ENCODE results near the gene ITGB1.
"Not testable (repeated sequence)": the region's sequence is repeated elsewhere in the genome, so short reads cannot be mapped to it uniquely, and the experiment has no call there.

The ITGB1 gene

DNA sequence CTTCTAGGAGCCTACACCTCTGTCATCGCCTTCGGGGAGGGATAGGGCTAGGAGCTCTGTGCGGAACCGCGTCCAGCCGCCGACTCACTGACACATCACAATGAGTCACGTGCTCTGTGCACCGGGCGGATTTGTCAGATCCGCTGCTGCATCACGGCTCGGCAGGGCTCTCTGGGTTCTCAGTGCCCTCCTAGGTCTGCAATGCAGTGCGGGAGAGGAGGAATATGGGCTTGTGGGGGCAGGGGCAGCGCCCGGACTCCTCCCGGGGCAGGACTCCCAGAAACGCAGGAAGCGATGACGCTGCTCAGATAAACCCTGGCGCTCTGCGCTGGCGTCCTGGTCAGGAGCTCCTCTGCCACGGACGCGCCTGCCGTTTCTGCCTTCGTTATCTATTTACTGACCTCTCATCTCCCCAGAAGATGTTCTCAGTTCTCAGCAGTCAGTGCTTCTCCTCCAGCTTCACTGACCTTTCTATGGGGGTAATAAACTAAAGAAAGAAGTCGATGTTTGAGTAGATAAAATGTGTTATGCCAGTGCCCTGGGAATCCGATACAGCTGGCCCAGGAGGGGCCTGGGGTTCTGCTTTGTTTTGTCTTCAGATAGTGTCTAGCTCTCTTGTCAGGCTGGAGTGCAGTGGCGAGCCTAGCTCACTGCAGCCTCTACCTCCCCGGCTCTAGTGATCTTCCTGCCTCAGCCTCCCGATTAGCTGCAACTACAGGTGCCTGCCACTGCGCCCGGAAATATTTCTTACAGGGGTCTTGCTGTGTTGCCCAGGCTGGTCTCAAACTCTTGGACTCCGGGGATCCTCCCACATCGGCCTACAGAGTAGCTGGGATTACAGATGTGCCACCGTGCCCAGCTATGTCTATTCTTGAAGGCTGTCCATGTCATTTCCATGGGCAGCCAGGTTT, 22.8 kb upstream of the ITGB1 start:
- DNase-seq (ENCODE audit: low read depth in 3 of 3) = peak; percentile 69 to 79 (median 73)

DNA sequence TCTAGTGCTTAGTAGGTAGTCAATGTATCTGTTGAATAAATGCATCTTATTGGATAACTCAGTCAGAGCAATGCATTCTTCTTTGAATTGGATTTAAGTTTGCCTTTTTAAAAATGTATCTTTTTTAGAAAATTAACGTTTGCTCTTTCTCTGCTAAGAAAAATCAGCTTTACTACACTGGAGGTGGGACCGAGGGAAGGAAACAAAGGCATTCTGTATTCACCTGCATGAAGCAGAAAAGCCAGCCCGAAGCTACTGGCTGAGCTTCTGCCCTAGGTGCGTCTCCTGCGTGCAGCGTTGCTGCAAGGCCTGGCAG, 22.2 kb upstream of the ITGB1 start:
- no peak for DNase-seq (ENCODE audit: low read depth in 3 of 3)

DNA sequence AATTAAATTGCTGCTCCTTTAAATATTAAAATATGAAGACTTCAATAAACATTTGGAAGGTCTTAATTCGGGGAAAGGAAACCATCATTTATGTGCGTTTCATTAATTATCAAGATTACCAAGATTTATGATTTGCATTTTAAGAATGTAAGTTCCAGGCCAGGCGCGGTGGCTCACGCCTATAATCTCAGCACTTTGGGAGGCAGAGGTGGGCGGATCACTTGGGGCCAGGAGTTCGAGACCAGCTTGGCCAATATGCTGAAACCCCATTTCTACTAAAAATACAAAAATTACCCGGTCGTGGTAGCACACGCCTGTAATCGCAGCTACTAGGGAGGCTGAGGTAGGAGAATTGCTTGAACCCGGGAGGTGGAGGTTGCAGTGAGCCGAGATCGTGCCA, 21.7 kb upstream of the ITGB1 start:
- not testable (repeated sequence) for DNase-seq (ENCODE audit: low read depth in 3 of 3)

DNA sequence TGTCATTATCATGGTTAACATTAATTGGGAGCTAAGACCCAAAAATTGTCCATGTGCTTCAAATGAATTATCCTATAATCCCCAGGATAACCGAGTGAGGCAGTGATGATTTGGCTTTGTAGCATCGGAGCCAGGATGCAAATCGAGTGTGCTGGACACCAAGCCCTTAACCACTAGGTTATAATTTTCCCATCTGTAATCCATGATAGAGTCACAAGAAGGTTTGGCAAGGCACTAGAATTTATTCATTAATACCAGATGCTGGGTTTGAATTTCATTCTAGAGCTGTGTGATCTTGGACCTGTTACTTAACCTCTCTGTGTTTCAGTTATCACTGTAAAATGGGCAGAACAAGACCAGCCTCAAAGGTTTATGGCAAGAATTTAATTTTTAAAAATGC, 21.0 kb upstream of the ITGB1 start:
- no peak for DNase-seq (ENCODE audit: low read depth in 3 of 3)

DNA sequence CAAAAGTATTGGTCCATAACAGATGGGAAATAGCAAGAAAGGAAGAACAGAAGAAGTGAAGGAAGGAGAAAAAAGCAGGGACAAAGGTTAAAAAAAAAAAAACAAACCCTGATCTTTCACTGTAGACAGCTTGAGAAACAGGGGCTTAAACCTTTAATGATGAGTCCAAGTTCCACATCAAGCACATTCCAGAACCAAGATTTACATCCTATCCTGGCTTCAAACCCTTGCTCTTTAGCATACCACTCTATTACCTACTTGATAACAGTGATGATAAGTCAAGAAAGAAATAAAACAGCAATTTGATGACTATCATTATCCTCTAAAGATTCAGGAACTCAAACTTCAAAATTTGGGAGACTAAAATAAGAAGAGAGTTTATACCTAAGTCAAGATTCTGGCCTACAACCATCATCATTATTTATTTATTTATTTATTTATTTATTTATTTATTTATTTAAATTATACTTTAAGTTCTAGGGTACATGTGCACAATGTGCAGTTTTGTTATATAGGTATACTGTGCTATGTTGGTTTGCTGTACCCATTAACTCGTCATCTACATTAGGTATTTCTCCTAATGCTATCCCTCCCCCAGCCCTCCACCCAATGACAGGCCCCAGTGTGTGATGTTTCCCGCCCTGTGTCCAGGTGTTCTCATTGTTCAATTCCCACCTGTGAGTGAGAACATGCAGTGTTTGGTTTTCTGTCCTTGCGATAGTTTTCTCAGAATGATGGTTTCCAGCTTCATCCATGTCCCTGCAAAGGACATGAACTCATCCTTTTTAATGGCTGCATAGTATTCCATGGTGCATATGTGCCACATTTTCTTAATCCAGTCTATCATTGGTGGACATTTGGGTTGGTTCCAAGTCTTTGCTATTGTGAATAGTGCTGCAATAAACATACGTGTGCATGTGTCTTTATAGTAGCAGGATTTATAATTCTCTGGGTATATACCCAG, 20.1 kb upstream of the ITGB1 start:
- not testable (repeated sequence) for DNase-seq (ENCODE audit: low read depth in 3 of 3)

DNA sequence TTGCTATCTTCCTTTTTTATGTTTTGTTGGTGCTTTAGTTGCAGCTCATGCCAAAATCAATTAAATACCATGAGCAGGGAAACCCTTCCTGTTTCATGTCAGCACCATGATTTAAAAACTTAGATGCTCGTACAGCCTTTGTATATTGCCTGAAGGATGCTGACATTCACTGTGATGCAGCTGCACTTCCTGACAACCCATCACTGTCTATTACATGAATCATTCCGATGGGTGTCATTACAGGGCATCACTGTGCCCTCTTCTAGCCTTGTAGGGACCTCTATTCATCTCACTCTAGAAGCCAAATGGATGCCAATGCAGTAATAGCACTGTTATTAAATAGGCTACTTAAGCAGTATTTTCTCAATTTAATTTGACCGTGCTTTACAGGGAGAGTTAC, 18.3 kb upstream of the ITGB1 start:
- DNase-seq (ENCODE audit: low read depth in 3 of 3) = no peak

DNA sequence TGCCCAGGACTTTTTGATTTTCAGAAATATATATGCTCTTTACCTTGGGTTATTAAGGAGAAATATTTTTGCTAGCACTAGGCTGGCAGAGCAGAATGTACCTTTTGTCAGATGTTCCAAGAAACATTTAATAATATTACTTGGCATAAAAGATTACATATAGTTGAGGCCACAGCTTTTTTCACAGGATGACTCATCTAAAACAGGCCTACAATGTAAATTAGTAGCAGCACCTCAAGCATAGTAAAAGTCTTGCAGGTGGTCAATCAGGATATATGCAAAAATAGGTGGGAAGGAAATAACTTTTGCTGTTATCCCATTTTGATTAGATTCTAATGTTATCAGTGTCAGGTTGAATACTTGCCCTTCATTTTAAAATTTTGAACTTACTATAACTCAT, 14.9 kb upstream of the ITGB1 start:
- DNase-seq (ENCODE audit: low read depth in 3 of 3) = no peak

DNA sequence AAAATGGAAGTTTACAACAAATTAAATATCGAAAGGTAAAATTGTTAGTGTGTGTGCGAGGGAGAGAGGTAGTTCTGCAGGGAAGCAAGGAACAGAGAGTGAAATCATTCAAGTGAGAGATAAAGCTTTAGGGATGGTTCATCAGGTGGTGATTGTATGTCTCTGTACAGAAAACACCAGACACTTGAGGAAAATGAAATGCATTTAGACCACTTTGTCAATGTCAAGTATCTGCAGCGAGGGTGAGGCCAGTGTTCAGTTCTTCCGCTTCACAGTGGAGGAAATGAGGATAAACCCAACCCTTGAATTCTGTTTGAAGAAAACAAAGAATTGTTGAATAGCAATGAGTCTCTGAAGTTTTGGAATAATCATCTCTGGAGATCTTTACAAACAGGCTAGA, 14.4 kb upstream of the ITGB1 start:
- DNase-seq (ENCODE audit: low read depth in 3 of 3) = no peak

DNA sequence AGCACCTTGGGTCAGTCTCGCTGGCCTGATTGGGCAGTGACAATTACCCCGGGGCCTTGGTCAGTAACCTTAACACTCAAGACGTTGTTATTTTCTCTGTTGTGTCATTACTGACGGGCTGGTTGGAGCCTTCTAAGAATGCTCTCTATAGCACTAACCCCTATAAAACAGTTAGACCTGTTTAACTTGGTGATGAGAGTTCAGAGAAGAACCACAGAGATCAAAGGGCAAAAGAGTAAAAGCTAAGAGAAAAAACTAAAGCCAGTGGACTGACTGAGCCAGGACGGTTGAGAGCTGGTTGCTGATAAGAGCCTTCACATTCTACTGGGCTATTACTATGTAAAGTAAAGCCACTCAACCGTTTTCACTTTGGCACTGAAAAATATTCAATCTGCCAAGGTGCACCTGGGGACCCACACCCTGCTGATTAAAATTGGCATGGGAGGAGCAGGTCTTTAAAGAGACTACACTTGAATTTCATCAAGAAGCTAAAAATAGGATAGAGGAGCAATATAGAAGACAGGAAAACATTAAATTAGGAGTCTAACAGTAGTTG, 13.6 kb upstream of the ITGB1 start:
- DNase-seq (ENCODE audit: low read depth in 3 of 3) = no peak

DNA sequence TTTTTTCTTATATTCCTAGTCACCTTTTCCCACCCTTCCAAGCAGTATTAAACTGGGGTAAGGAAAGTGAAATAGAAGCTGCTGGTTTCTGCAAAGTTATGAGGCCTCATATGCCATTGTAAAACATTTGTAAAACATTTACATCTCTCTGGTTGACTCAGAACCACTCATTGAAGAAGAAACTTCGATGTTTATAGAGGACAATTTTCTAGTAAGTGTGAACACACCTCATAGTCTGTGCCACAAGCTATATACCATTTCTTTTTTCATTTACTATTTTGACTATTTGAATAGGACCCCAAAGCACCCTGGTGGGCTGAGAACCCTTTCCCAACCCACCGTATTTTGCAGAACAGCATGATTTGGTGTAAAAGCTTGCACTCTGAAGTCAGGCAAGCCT, 12.9 kb upstream of the ITGB1 start:
- no peak for DNase-seq (ENCODE audit: low read depth in 3 of 3)

DNA sequence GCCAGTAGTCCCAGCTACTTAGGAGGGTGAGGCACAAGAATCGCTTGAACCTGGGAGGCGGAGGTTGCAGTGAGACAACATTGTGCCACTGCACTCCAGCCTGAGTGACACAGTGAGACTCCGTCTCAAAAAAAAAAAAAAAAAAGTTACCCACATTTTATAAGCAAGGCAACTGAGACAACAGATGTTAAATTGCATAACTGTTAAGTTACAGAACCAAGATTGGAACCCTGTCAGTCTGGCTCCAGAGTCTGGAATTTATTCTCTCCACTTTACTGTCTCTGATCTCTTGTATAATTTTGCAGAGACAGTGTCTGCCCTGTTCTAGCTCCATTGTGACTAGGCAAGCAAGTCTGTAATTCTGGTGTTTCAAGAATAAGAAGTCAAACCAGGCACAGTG, 6.2 kb upstream of the ITGB1 start:
- no peak for DNase-seq (ENCODE audit: low read depth in 3 of 3)

DNA sequence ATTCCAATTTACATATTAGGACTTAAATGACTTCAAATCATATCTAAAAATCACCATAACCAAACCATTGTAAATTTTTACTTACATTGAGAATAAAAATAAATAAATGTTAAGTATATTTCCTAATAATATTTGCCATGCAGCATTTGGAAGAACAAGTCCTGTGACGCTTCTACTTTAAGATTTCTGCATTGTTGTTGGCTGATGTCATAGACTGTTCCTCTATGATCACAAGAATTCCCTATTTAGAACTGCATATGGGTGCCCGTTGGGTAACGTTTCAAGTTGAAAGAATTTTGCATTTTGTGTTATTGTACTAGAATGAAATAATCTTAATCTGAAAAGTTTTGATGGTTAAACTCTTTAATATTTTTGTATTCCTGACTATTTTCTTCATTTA, 5.1 kb upstream of the ITGB1 start:
- no peak for DNase-seq (ENCODE audit: low read depth in 3 of 3)

DNA sequence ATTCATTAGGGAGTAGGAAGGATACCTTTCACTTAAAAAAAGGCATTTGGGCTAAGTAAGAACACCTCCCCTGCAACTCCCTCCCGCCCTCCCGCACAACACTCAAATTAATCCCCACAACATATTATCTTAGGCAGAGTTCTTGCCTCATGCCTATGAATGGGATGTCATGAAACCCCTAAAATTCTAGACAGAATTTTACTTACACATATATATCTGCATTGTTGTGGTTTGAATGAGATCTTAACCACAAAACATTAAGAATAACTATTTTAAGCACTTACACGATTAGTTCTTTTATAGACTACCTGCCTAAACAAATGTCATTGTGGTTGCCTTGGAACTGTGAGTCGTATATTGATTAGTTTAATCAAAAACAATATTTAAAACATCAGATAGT, 4.5 kb upstream of the ITGB1 start:
- no peak for DNase-seq (ENCODE audit: low read depth in 3 of 3)

DNA sequence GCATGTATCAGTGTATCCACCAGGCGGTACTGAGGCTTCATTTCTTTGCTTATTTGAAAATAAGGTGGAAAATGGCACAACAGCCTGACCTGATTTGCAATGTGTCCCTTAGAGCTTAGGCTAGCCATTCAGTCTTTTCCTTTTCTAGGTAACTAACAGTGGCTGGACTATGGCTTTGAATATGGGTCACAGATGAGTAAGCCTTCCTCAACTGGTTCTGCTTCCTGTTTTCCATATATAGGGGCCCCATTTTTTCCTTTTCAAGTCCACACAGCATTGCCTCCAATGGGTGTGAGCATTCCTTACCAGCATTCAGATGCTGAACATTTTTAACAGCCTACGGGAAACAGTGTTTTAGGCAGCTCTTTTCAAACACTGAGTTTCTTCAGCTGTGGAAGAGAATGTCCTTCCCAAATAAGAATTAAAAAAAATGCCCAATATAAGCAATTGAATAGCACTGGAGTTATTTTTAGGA, 3.9 kb upstream of the ITGB1 start:
- no peak for DNase-seq (ENCODE audit: low read depth in 3 of 3)

DNA sequence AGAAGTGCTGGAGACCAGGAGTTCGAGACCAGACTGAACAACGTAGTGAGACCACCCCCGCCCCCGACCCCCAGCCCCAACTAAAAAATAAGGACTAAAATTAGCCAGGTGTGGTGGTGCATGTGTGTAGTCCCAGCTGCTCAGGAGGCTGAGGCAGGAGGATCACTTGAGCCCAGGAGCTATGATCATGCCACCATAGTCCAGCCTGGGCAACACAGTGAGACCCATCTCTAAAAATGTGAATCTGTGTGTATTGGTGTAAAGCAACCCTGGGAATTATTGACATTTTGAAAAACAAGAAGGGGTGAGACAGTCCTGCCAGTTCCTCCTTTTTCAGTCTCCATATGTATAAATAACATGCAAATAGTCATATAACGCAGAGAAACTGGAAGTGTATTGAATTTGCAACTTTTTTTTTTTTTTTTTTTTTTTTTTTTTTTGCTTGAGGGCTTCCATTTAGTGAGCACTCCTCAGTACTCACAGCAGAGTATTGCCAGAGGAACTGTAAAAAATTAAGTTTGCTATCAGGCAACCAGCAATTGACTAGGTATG, 3.4 kb upstream of the ITGB1 start:
- no peak for DNase-seq (ENCODE audit: low read depth in 3 of 3)

DNA sequence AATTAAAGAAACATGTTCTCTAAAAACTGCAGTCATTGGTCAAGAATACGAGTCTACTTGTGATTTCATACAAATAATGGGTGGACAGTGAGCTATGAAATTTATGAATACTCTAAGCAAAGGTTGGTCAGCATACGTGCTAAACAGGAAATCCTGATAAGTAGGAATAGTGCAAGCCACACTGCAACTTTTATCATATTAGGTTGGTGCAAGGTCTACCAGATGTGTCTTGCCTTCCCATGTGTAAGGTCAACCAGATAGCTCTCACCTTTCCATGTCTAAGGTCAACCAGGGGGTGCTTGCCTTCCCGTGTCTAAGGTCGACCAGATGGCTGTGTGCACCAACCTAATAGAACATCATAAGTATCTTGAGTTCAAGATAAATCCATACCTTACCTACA, 2.0 kb upstream of the ITGB1 start:
- DNase-seq (ENCODE audit: low read depth in 3 of 3) = no peak

DNA sequence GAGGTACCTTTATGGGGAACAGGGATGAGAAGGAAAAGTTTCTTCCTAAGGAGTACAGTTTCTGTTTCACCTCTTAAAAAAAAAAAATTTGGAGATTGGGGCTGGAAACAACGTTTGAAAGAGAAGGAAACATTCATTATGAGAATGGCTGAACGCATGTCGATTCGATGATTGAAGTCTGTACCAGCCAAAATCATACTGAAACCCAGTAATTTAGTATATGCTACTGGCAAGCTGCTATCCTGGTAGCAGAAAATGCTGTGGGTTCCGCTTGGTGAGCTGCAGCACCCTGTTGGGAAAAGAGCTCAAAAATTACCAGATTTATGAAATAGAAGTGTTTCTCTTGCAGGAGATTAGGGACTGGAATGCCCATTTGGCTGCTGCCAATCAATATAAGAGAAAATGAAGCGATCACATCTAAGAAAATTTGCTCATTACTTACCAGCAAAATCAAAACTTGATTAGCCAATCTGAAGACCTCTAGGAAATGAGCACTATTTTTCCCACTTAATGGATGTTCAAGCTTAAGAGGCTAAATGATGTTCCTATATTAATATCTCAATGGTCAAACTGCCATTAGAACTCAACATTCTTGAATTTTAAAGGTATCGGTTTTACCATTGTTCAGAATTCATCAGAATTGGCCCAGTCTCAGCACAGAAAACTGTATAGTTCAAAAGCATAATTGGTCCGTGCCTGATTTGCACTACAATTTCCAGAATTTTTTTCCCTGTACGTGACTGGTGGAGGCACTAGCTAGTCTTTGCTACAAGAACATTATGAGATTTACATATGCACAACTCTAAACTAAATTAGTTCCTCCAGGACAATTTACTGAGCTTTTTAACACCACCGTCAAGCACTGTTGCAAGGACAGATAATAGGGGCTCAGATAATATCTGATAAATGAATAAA, 1.2 kb upstream of the ITGB1 start:
- DNase-seq (ENCODE audit: low read depth in 3 of 3) = peak in 1 of 3 donors; percentile 11

DNA sequence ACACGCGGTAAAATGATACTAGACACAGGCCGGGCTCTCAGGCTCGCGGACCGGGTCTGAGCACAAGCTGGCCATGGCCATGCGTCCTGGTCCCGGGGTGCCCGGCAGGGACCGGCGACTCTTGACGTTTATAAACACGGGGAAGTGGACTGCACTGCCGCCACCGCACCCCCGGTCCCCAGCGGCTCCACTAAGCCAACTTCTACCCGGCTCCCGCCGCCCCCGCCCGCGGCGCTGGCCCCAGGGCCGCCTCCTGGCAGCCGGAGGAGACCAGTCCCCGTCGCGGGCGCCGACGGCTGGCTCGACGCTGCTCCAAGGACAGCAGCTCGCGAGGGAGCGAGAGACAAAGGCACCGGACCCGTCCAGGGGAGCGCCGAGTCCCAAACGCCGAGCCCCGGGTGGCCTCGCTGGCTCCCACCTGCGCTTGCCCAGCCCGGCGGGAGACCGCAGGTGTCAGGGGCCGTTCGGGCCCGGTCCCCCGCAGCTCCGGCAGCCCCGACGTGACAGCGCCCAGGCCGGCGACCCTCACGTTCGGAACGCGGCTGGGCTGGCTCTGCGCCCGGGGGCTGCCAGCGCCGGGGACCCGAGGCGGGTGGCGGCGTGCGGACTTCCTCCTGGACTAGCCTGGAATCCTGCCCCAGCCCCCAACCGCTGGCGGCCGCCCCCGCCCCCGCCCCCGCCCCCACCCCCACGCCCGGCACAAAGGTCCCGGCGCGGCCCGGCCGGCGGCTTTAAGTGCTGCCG, 517 bp downstream of the ITGB1 start:
- DNase-seq (ENCODE audit: low read depth in 3 of 3) = peak in 2 of 3 donors; percentile 7 to 42

DNA sequence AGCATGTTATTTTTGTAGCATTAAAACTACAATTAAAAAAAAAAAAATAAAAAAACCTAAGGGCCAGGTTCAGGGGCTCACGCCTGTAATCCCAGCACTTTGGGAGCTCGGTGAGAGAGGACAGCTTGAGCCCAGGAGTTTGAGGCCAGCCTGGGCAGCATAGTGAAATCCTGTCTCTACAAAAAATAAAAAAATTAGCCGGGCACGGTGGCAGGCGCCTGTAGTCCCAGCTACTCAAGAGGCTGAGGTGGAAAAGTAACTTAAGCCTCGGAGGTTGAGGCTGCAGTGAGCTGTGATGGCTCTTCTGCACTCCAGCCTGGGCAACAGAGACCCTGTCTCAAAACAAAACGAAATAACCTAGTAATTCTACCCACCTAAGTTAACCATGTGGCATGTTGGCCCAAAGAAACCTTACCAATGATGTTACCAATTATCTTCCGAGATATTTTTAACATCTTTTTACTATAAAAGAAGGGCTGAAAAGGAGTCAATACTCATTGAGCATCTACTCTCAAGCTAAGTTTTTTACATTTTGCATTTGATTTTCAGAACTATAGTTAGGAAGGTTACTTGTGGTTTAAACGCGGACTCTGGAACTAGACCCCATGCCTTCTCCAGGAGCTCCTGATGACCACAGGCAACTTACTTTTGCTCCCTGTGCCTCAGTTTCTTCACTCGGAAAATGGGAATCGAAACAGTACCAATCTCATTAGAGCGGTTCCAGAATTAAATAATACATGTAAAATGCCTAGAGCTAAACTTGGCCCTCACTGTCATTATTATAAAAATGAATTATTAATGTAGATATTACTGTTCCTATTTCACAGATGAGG, 1.4 kb downstream of the ITGB1 start:
- DNase-seq (ENCODE audit: low read depth in 3 of 3) = no peak
